BLaER1 (cell line): ENCODE measurements around the gene SULT1C3.

ENCODE experiments used
- H3K27ac ChIP-seq: shearing (Covaris generic); formaldehyde crosslinking; 2 replicates; pipeline ENCODE4 v1.8.1; 2022
- H3K27me3 ChIP-seq: shearing (Covaris generic); formaldehyde crosslinking; 2 replicates; pipeline ENCODE4 v1.8.1; 2022
- H3K36me3 ChIP-seq: shearing (Covaris generic); formaldehyde crosslinking; 2 replicates; pipeline ENCODE4 v1.8.1; 2022
- H3K4me1 ChIP-seq: shearing (Covaris generic); formaldehyde crosslinking; 2 replicates; pipeline ENCODE4 v1.8.1; 2022
- H3K4me2 ChIP-seq: shearing (Covaris generic); formaldehyde crosslinking; 2 replicates; pipeline ENCODE4 v1.8.1; 2022
- H3K4me3 ChIP-seq: shearing (Covaris generic); formaldehyde crosslinking; 2 replicates; pipeline ENCODE4 v1.8.1; 2022
- H3K9ac ChIP-seq: shearing (Covaris generic); formaldehyde crosslinking; 2 replicates; pipeline ENCODE4 v1.8.1; 2022
- H3K9me3 ChIP-seq: shearing (Covaris generic); formaldehyde crosslinking; 2 replicates; pipeline ENCODE4 v1.8.1; 2022
- H4K20me1 ChIP-seq: shearing (Covaris generic); formaldehyde crosslinking; 2 replicates; pipeline ENCODE4 v1.8.1; 2022
- Cebpa-rat ChIP-seq: shearing (Covaris generic); IDR thresholded peaks from 2 replicates; pipeline ENCODE4 v1.8.1; 2022

The SULT1C3 gene

GRCh38 chr2:108239786-108240185 lies at the start of gene SULT1C3:
Gene SULT1C3, plus strand, starts transcription at chr2:108239968. Its CDS starts 7,227 bp downstream, at chr2:108247195.
- no peaks in the 10 kb centered on the region for H3K4me1 ChIP-seq
- H3K9me3 ChIP-seq: peaks cover 29% of the 10 kb centered on the region
- no peaks in the 10 kb centered on the region for H4K20me1 ChIP-seq
- H3K27me3 ChIP-seq: no peaks in the 10 kb centered on the region
- H3K4me3 ChIP-seq: no peak within 1 kb of the TSS
- no peak within 1 kb of the TSS for H3K4me2 ChIP-seq
- no peak within 1 kb of the TSS for H3K9ac ChIP-seq
- H3K36me3 ChIP-seq: no peaks in the 10 kb centered on the region
- TF ChIP-seq Cebpa-rat: no peak
- H3K27ac ChIP-seq: no peak within 1 kb of the TSS

GRCh38 chr2:108193251-108193650 lies 46.5 kb upstream of the SULT1C3 start:
- Histone ChIP-seq H3K9me3 (no peaks in the 10 kb centered on the region), H4K20me1 (no peaks in the 10 kb centered on the region), H3K4me1 (no peaks in the 10 kb centered on the region), H3K27ac (no peak overlapping the region), H3K4me3 (no peak overlapping the region), H3K9ac (no peak overlapping the region), H3K36me3 (no peaks in the 10 kb centered on the region), H3K27me3 (no peaks in the 10 kb centered on the region), H3K4me2 (no peak overlapping the region)
- TF ChIP-seq Cebpa-rat: no peak

GRCh38 chr2:108194409-108195132 lies 45.2 kb upstream of the SULT1C3 start:
- Histone ChIP-seq H3K27me3 (no peaks in the 10 kb centered on the region), H3K4me1 (no peaks in the 10 kb centered on the region), H3K4me3 (no peak overlapping the region), H3K4me2 (no peak overlapping the region), H3K9ac (no peak overlapping the region), H3K9me3 (no peaks in the 10 kb centered on the region), H3K36me3 (no peaks in the 10 kb centered on the region), H4K20me1 (no peaks in the 10 kb centered on the region), H3K27ac (no peak overlapping the region)
- TF ChIP-seq Cebpa-rat: no peak

- H3K9ac ChIP-seq: no peak overlapping the region
- H3K27me3 ChIP-seq: no peaks in the 10 kb centered on the region
- no peak for TF ChIP-seq Cebpa-rat
- no peak overlapping the region for H3K4me2 ChIP-seq
- H3K36me3 ChIP-seq: no peaks in the 10 kb centered on the region
- H3K4me3 ChIP-seq: no peak overlapping the region
- no peaks in the 10 kb centered on the region for H3K4me1 ChIP-seq
- H3K27ac ChIP-seq: no peak overlapping the region
- 0 out of 2 replicates have a peak, but pooled peaks cover 5% of the 10 kb centered on the region for H3K9me3 ChIP-seq
- H4K20me1 ChIP-seq: no peaks in the 10 kb centered on the region
Observed at GRCh38 chr2:108195133-108195439, 44.7 kb upstream of the SULT1C3 start.

GRCh38 chr2:108199726-108200125 lies 40.0 kb upstream of the SULT1C3 start:
- Histone ChIP-seq H3K27me3 (no peaks in the 10 kb centered on the region), H3K4me3 (no peak overlapping the region), H3K4me2 (no peak overlapping the region), H3K4me1 (no peaks in the 10 kb centered on the region), H3K36me3 (no peaks in the 10 kb centered on the region), H3K9ac (no peak overlapping the region), H3K9me3 (peaks cover 30% of the 10 kb centered on the region), H4K20me1 (no peaks in the 10 kb centered on the region), H3K27ac (no peak overlapping the region)
- no peak for TF ChIP-seq Cebpa-rat

- H3K4me3 ChIP-seq: no peak overlapping the region
- H3K36me3 ChIP-seq: no peaks in the 10 kb centered on the region
- H3K27ac ChIP-seq: no peak overlapping the region
- no peak overlapping the region for H3K9ac ChIP-seq
- no peak for TF ChIP-seq Cebpa-rat
- peaks cover 30% of the 10 kb centered on the region for H3K9me3 ChIP-seq
- H4K20me1 ChIP-seq: no peaks in the 10 kb centered on the region
- H3K27me3 ChIP-seq: no peaks in the 10 kb centered on the region
- H3K4me2 ChIP-seq: no peak overlapping the region
- no peaks in the 10 kb centered on the region for H3K4me1 ChIP-seq
Observed at GRCh38 chr2:108200569-108200968, 39.2 kb upstream of the SULT1C3 start.

GRCh38 chr2:108212671-108213070 lies 27.1 kb upstream of the SULT1C3 start:
- H3K4me2 ChIP-seq: no peak overlapping the region

GRCh38 chr2:108215794-108216211 lies 24.0 kb upstream of the SULT1C3 start:
- no peak overlapping the region for H3K27ac ChIP-seq
- no peaks in the 10 kb centered on the region for H4K20me1 ChIP-seq
- no peaks in the 10 kb centered on the region for H3K27me3 ChIP-seq
- H3K36me3 ChIP-seq: no peaks in the 10 kb centered on the region
- H3K4me1 ChIP-seq: no peaks in the 10 kb centered on the region
- no peak overlapping the region for H3K4me2 ChIP-seq
- H3K9me3 ChIP-seq: no peaks in the 10 kb centered on the region
- no peak overlapping the region for H3K4me3 ChIP-seq
- H3K9ac ChIP-seq: no peak overlapping the region
- TF ChIP-seq Cebpa-rat: no peak

More at GRCh38 chr2:108212671-108213070, 27.1 kb upstream of the SULT1C3 start:
- Histone ChIP-seq H4K20me1 (no peaks in the 10 kb centered on the region), H3K4me3 (no peak overlapping the region), H3K9me3 (peaks cover 15% of the 10 kb centered on the region; the same call in 1 of the 2 replicates), H3K9ac (no peak overlapping the region), H3K27ac (no peak overlapping the region), H3K4me1 (no peaks in the 10 kb centered on the region), H3K27me3 (no peaks in the 10 kb centered on the region), H3K36me3 (no peaks in the 10 kb centered on the region)
- no peak for TF ChIP-seq Cebpa-rat

GRCh38 chr2:108217211-108217610 lies 22.6 kb upstream of the SULT1C3 start:
- H3K27me3 ChIP-seq: no peaks in the 10 kb centered on the region
- no peaks in the 10 kb centered on the region for H3K36me3 ChIP-seq
- H3K9me3 ChIP-seq: peaks cover 3% of the 10 kb centered on the region
- H3K4me2 ChIP-seq: no peak overlapping the region
- no peak overlapping the region for H3K4me3 ChIP-seq
- no peak overlapping the region for H3K9ac ChIP-seq
- H3K4me1 ChIP-seq: no peaks in the 10 kb centered on the region
- no peak overlapping the region for H3K27ac ChIP-seq
- no peaks in the 10 kb centered on the region for H4K20me1 ChIP-seq
- no peak for TF ChIP-seq Cebpa-rat

- Histone ChIP-seq H3K27me3 (no peaks in the 10 kb centered on the region), H3K4me3 (no peak overlapping the region), H3K4me1 (no peaks in the 10 kb centered on the region), H3K4me2 (no peak overlapping the region), H3K36me3 (no peaks in the 10 kb centered on the region), H4K20me1 (no peaks in the 10 kb centered on the region), H3K9ac (no peak overlapping the region), H3K27ac (no peak overlapping the region), H3K9me3 (peaks cover 26% of the 10 kb centered on the region)
- no peak for TF ChIP-seq Cebpa-rat
Observed at GRCh38 chr2:108219688-108220087, 20.1 kb upstream of the SULT1C3 start.

- Histone ChIP-seq H3K27ac (no peak overlapping the region), H3K9me3 (peaks cover 26% of the 10 kb centered on the region), H4K20me1 (no peaks in the 10 kb centered on the region), H3K4me2 (no peak overlapping the region), H3K9ac (no peak overlapping the region), H3K36me3 (no peaks in the 10 kb centered on the region), H3K4me3 (no peak overlapping the region), H3K27me3 (no peaks in the 10 kb centered on the region), H3K4me1 (no peaks in the 10 kb centered on the region)
- TF ChIP-seq Cebpa-rat: no peak
Observed at GRCh38 chr2:108220191-108220590, 19.6 kb upstream of the SULT1C3 start.
